Trophoblast cell (in vitro differentiated cells and primary cell): ENCODE results near the gene HDAC7.

Experiments
- DNase-seq, 2 donors: peaks; one replicate each; pipeline ENCODE4 v3.0.0-alpha.2; 2016
- H2AFZ ChIP-seq: 2 replicates; pipeline ENCODE4 v1.6.1; 2013; ENCODE audit warnings: low read length, moderate library complexity, mild to moderate bottlenecking; ENCODE audit not compliant: insufficient read depth, poor library complexity
- H2AK5ac ChIP-seq: 2 replicates; pipeline ENCODE4 v1.6.1; 2013; ENCODE audit warnings: mild to moderate bottlenecking, low read length
- H2BK120ac ChIP-seq: 2 replicates; pipeline ENCODE4 v1.6.1; 2013; ENCODE audit warnings: low read length, mild to moderate bottlenecking, moderate library complexity; ENCODE audit not compliant: insufficient read depth, poor library complexity
- H2BK12ac ChIP-seq: 2 replicates; pipeline ENCODE4 v1.6.1; 2013; ENCODE audit warnings: mild to moderate bottlenecking, low read length, moderate library complexity
- H2BK5ac ChIP-seq: 2 replicates; pipeline ENCODE4 v1.6.1; 2013; ENCODE audit warnings: low read length, low read depth, moderate library complexity, mild to moderate bottlenecking; ENCODE audit not compliant: poor library complexity
- H3K14ac ChIP-seq: 2 replicates; pipeline ENCODE4 v1.6.1; 2013; ENCODE audit warnings: mild to moderate bottlenecking, low read length
- H3K18ac ChIP-seq: 2 replicates; pipeline ENCODE4 v1.6.1; 2013; ENCODE audit warnings: mild to moderate bottlenecking, low read length
- H3K23ac ChIP-seq: 2 replicates; pipeline ENCODE4 v1.6.1; 2013; ENCODE audit warnings: low read length
- H3K27ac ChIP-seq: 2 replicates; pipeline ENCODE4 v1.5.1; 2013; ENCODE audit warnings: low read depth, mild to moderate bottlenecking, inconsistent platforms, low read length, moderate library complexity
- H3K27me3 ChIP-seq: 2 replicates; pipeline ENCODE4 v1.6.1; 2013; ENCODE audit warnings: inconsistent platforms, mild to moderate bottlenecking, low read length, moderate library complexity; ENCODE audit not compliant: insufficient read depth
- H3K36me3 ChIP-seq, 2 experiments: 1 replicate in 1 of 2; 2 replicates in 1 of 2; pipeline ENCODE4 v1.6.1; 2013; ENCODE audit warnings: low read length in 2 of 2, mild to moderate bottlenecking in 2 of 2, moderate library complexity in 1 of 2; ENCODE audit not compliant: insufficient read depth in 2 of 2, control insufficient read depth in 1 of 2
- H3K4ac ChIP-seq: 2 replicates; pipeline ENCODE4 v1.6.1; 2013; ENCODE audit warnings: low read depth, mild to moderate bottlenecking, low read length, moderate library complexity
- H3K4me1 ChIP-seq, 2 experiments: 1 replicate in 1 of 2; 2 replicates in 1 of 2; pipeline ENCODE4 v1.6.1; 2013; ENCODE audit warnings: low read length in 2 of 2, mild to moderate bottlenecking in 2 of 2, moderate library complexity in 1 of 2; ENCODE audit not compliant: insufficient read depth in 2 of 2, control insufficient read depth in 1 of 2
- H3K4me2 ChIP-seq: 2 replicates; pipeline ENCODE4 v1.6.1; 2013; ENCODE audit warnings: inconsistent platforms, mild to moderate bottlenecking, low read length, moderate library complexity
- H3K4me3 ChIP-seq: 2 replicates; pipeline ENCODE4 v1.5.1; 2013; ENCODE audit warnings: mild to moderate bottlenecking, low read depth, low read length, inconsistent platforms
- H3K79me1 ChIP-seq: one replicate; pipeline ENCODE4 v1.6.1; 2013; ENCODE audit warnings: low read length
- H3K79me2 ChIP-seq: 2 replicates; pipeline ENCODE4 v1.6.1; 2013; ENCODE audit warnings: low read length, mild to moderate bottlenecking; ENCODE audit not compliant: control insufficient read depth, insufficient read depth, poor library complexity
- H3K9ac ChIP-seq: 2 replicates; pipeline ENCODE4 v1.6.1; 2013; ENCODE audit warnings: mild to moderate bottlenecking, low read length
- H3K9me3 ChIP-seq: 2 replicates; pipeline ENCODE4 v1.6.1; 2013; ENCODE audit warnings: low read depth, mild to moderate bottlenecking, control low read depth, inconsistent platforms, low read length; ENCODE audit not compliant: insufficient read depth
- H4K12ac ChIP-seq: 2 replicates; pipeline ENCODE4 v1.6.1; 2013; ENCODE audit warnings: low read depth, mild to moderate bottlenecking, low read length, moderate library complexity
- H4K8ac ChIP-seq: 2 replicates; pipeline ENCODE4 v1.6.1; 2013; ENCODE audit warnings: low read depth, mild to moderate bottlenecking, low read length, moderate library complexity
- H4K91ac ChIP-seq: one replicate; pipeline ENCODE4 v1.6.1; 2013; ENCODE audit warnings: low read depth, mild to moderate bottlenecking, low read length, moderate library complexity
- WGBS: extraction: QIAGEN DNeasy Blood & Tissue Kit; methylation state at CpG from one replicate; pipeline ENCODE4 v1.1.7; 2013; ENCODE audit warnings: missing lambda C conversion rate; ENCODE audit not compliant: insufficient read length, insufficient coverage; ENCODE audit errors: extremely low coverage; 5-methylcytosine and 5-hydroxymethylcytosine counted together

Gene HDAC7

GRCh38 chr12:47804171-47804570 is 15.5 kb downstream of the HDAC7 start:
- no peak overlapping the region for H3K4me3 ChIP-seq
- no peak overlapping the region for H3K4ac ChIP-seq
- H3K4me2 ChIP-seq, result no peak overlapping the region
- H3K27me3 ChIP-seq, result no peaks in the 10 kb centered on the region
- no peaks in the 10 kb centered on the region for H3K9me3 ChIP-seq
- H3K79me1 ChIP-seq, result peaks cover 4% of the 10 kb centered on the region
- H4K12ac ChIP-seq, result no peak overlapping the region
- H3K4me1 ChIP-seq, result peaks cover 40 to 46% of the 10 kb centered on the region in 2 experiments
- H2BK120ac ChIP-seq, result no peak overlapping the region
- H2BK12ac ChIP-seq, result no peak overlapping the region
- no peak for DNase-seq
- H2BK5ac ChIP-seq, result no peak overlapping the region
- peaks cover 30% of the 10 kb centered on the region for H3K79me2 ChIP-seq
- H3K27ac ChIP-seq, result no peak overlapping the region
- no peak overlapping the region for H2AFZ ChIP-seq
- no peak overlapping the region for H4K8ac ChIP-seq
- no CpG with 5 or more reads among the region's 8 CpGs for WGBS
- no peak overlapping the region for H3K14ac ChIP-seq
- H3K36me3 ChIP-seq, result peaks cover 29 to 34% of the 10 kb centered on the region in 2 experiments
- no peak overlapping the region for H3K9ac ChIP-seq
- no peak overlapping the region for H4K91ac ChIP-seq
- H2AK5ac ChIP-seq, result no peak overlapping the region
- H3K18ac ChIP-seq, result no peak overlapping the region
- H3K23ac ChIP-seq, result no peak overlapping the region

GRCh38 chr12:47803191-47803875 is 16.4 kb downstream of the HDAC7 start:
- peaks cover 31 to 37% of the 10 kb centered on the region in 2 experiments for H3K4me1 ChIP-seq
- no peak overlapping the region for H3K4me2 ChIP-seq
- peak overlapping the region; percentile 15 for H3K18ac ChIP-seq
- H3K14ac ChIP-seq, result no peak overlapping the region
- no peak overlapping the region for H3K4me3 ChIP-seq
- no peak overlapping the region for H2BK5ac ChIP-seq
- peak overlapping the region; percentile 25 for H3K4ac ChIP-seq
- no peak overlapping the region for H3K9ac ChIP-seq
- no peak overlapping the region for H2BK12ac ChIP-seq
- DNase-seq, result no peak
- H3K36me3 ChIP-seq, result peaks cover 34 to 42% of the 10 kb centered on the region in 2 experiments
- H3K9me3 ChIP-seq, result no peaks in the 10 kb centered on the region
- H2BK120ac ChIP-seq, result no peak overlapping the region
- no peak overlapping the region for H2AK5ac ChIP-seq
- peaks cover 4% of the 10 kb centered on the region for H3K79me1 ChIP-seq
- no peak overlapping the region for H4K12ac ChIP-seq
- WGBS, result no CpG with 5 or more reads among the region's 12 CpGs
- no peak overlapping the region for H4K8ac ChIP-seq
- no peaks in the 10 kb centered on the region for H3K27me3 ChIP-seq
- peak overlapping the region; percentile 55 for H3K23ac ChIP-seq
- H4K91ac ChIP-seq, result no peak overlapping the region
- H3K27ac ChIP-seq, result no peak overlapping the region
- H3K79me2 ChIP-seq, result peaks cover 23% of the 10 kb centered on the region
- no peak overlapping the region for H2AFZ ChIP-seq

DNA sequence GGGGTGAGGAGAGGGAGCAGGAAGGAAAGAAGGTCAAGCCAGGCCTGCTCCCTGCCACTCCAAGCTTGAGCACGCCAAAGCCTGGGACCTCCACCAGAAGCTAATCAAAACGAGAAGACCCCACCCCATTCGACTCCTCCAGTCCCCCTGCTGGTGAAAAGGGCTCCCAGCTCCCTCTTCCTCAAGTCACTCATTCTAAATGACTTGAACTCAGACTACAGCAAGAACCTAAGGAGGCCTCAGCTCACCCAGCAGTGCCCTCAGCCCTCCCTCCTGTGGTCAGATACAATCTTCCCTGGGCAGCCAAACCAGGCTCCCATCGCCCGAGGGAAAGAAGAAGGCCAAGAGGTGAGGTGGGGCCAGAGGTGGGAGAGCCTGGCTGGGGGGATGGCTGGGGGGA is 17.4 kb downstream of the HDAC7 start:
- peak overlapping the region; percentile 16 for H2BK5ac ChIP-seq
- H3K23ac ChIP-seq, result no peak overlapping the region
- no peak overlapping the region for H3K4me2 ChIP-seq
- peaks cover 4% of the 10 kb centered on the region for H3K79me1 ChIP-seq
- no peak overlapping the region for H2BK12ac ChIP-seq
- no CpG with 5 or more reads among the region's 5 CpGs for WGBS
- H2BK120ac ChIP-seq, result no peak overlapping the region
- H4K12ac ChIP-seq, result no peak overlapping the region
- DNase-seq, result peak in 1 of 2 donors; percentile 29
- H3K4me1 ChIP-seq, result peaks cover 21 to 27% of the 10 kb centered on the region in 2 experiments
- H3K27me3 ChIP-seq, result no peaks in the 10 kb centered on the region
- no peak overlapping the region for H3K14ac ChIP-seq
- H3K4me3 ChIP-seq, result no peak overlapping the region
- H3K4ac ChIP-seq, result peak overlapping the region; percentile 35
- peaks cover 13% of the 10 kb centered on the region for H3K79me2 ChIP-seq
- no peak overlapping the region for H2AFZ ChIP-seq
- no peaks in the 10 kb centered on the region for H3K9me3 ChIP-seq
- H3K9ac ChIP-seq, result no peak overlapping the region
- no peak overlapping the region for H4K91ac ChIP-seq
- H4K8ac ChIP-seq, result no peak overlapping the region
- peak overlapping the region; percentile 54 for H3K18ac ChIP-seq
- H2AK5ac ChIP-seq, result no peak overlapping the region
- peaks cover 44 to 53% of the 10 kb centered on the region in 2 experiments for H3K36me3 ChIP-seq
- no peak overlapping the region for H3K27ac ChIP-seq

GRCh38 chr12:47801904-47802246 is 17.8 kb downstream of the HDAC7 start:
- Histone ChIP-seq H3K18ac (peak overlapping the region; percentile 54), H2BK12ac (no peak overlapping the region), H3K23ac (no peak overlapping the region), H3K9ac (no peak overlapping the region), H4K8ac (no peak overlapping the region), H2AK5ac (no peak overlapping the region), H2AFZ (no peak overlapping the region), H2BK120ac (no peak overlapping the region), H3K4me2 (no peak overlapping the region), H2BK5ac (peak overlapping the region; percentile 16), H3K14ac (no peak overlapping the region), H3K27me3 (no peaks in the 10 kb centered on the region), H3K27ac (no peak overlapping the region), H4K91ac (no peak overlapping the region), H3K79me1 (peaks cover 4% of the 10 kb centered on the region), H3K9me3 (no peaks in the 10 kb centered on the region), H3K4me1 (peaks cover 21 to 26% of the 10 kb centered on the region in 2 experiments), H3K4ac (peak overlapping the region; percentile 35), H4K12ac (no peak overlapping the region), H3K4me3 (no peak overlapping the region), H3K36me3 (peaks cover 48 to 57% of the 10 kb centered on the region in 2 experiments), H3K79me2 (peaks cover 13% of the 10 kb centered on the region)
- DNase-seq, result no peak
- WGBS, result no CpG with 5 or more reads among the region's 9 CpGs
